GOT3 (cell line): ENCODE data around the gene PYGO1.
"Not testable (repeated sequence)": the region's sequence is repeated elsewhere in the genome, so short reads cannot be mapped to it uniquely, and the experiment has no call there.

ENCODE experiments used
- DNase-seq: peaks from one replicate; lab custom pipeline; 2025; ENCODE audit warnings: mixed read lengths; lab: John Stamatoyannopoulos, UW

The PYGO1 gene

DNA sequence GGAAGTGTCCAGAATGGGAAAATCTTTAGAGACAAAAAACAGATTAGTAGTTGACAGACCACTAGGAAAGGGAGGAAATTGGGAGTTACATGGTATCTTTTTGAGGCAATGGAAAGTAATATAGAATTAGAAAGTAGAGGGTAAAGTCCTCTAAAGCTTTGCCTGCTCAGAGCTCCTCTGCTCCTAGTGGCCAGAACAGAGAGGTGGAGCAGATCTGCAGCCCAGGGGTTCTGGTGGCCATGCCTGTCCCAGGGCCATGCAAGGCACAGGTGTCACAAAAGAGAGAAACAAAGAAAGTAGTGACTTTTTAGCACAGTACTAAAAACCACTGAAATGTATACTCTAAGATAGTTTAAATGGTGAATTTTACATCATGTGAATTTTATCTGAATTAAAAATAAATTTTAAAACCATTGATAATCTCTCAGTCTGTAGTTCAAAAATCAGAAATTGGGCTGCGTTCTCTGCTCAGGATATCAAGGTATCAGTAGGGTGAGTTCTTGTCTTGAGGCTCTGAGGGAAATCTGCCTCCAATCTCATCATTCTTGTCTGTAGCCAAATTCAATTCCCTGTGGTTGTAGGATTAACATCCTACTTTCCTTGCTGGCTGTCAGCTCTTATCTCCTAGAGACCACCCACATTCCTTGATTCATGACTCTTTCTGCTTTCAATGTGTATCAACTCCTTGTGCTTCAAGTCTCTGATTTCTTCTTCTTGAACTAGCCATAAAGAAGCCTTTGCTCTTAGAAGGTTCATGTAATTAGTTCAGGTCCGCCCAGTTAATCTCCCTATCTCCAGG lies 23.6 kb downstream of the PYGO1 start:
- DNase-seq = no peak

DNA sequence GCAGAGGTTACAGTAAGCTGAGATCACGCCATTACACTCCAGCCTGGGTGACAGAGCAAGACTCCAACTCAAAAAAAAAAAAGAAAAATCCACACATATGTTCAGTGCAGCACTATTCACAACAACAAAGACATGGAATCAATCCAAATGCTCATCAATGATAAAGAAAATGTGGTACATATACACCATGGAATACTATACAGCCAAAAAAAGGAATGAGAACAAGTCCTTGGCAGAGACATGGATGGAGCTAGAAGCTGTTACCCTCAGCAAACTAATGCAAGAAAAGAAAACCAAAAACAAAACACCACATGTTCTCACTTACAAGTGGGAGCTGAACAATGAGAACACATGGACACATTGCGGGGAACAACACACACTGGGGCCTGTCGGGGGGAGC lies 25.5 kb downstream of the PYGO1 start:
- no peak for DNase-seq

DNA sequence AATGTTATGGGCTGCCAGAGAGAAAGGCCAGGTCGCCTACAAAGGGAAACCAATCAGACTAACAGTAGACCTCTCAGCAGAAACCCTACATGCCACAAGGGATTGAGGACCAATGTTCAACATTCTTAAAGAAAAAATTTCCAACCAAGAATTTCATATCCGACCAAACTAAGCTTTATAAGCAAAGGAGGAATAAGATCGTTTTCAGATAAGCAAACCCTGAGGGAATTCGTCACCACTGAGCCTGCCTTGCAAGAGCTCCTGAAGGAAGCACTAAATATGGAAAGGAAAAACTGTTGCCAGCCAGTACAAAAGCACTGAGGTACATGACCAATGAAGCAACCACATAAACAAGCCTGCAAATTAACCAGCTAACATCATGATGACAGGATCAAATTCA lies 33.1 kb downstream of the PYGO1 start:
- no peak for DNase-seq

DNA sequence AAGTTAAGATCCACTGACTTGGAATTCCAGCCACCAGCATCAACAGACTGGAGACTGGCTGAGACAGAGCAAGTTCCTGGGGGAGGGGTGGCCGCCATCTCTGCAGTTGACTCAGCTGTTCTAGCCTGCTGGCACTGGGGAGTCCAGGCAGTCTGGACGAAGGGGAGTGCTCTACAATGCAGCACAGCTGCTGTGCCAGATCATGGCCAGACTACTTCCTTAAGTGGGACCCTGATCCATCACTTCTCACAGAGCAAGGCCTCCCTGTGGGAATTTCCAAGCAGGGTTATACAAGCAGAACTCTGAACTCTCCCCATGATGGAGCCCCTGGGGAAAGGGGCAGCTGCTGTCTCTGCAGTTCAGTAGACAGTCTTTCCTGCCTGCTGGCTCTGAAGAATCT lies 35.2 kb downstream of the PYGO1 start:
- no peak for DNase-seq

DNA sequence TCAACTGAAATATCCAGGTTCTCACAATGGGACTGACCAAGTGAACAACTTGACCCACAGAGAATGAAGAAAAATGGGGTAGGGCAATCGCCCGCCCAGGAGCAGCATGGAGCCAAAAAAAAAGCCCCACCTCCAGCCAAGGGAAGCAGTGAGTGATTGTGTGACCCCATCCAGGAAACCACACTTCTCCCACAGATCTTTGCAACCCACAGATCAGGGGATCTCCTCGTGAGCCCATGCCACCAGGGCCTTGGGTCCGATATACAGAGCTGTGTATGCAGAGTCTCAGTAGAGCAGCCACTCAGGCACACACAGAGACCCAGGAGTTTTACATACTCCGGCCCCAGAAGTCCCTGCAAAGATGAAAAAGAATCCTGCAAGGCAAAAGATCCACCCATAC lies 35.7 kb downstream of the PYGO1 start:
- no peak for DNase-seq

DNA sequence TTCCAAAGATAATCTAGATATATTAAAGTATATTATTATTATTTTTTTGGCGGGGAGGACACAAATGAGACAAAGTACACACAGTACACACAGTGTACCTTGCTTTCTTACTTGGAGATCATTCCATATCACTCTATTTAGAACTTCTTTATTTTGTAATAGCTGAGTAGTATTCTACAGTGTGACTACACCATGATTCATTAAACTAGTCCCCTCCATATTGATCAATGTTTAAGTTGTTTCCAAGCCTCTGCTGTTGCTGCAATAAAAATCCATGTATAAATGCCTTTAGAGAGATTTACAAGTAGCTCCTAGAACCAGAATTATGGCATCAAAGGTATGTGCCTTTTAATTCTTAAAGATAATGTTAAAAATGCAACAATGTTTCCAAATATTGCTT lies 38.8 kb downstream of the PYGO1 start:
- no peak for DNase-seq

DNA sequence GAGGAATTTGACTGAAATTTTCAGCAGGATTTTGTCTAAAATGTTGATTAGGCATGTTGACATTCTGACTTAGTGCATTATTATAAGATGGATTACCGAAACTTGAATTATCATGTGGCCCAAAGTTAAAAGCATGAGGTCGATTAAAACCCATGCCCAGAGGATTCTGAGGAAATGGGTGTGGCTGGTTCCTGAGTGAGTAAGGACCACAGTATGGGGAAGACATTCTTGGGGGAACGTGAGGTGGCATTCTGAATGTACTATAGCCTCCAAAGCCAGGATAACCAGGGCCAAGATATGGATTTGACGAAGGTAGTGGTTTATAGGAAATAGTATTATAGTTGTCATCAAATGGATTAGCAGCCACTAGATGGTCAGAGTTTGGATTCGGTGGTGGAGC lies 41.4 kb downstream of the PYGO1 start:
- no peak for DNase-seq

DNA sequence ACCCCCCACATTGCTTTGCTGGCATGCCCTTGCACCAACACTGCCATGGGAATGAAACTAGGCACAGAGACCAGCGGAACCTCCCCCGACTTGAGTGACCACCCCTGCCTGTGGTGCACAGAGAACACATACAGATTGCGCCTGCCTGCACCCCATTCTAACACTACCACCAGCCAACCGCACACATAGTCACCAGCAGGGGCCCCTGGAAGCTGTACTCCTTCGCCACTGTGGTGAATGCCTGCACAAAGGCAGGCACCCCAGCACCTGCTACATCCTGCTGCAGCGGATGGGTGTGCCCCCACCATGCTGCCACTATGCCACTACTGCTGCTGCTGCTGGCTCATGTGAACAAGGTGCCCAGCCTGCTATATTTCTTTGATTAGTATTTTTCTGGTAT lies 52.7 kb downstream of the PYGO1 start:
- no peak for DNase-seq

DNA sequence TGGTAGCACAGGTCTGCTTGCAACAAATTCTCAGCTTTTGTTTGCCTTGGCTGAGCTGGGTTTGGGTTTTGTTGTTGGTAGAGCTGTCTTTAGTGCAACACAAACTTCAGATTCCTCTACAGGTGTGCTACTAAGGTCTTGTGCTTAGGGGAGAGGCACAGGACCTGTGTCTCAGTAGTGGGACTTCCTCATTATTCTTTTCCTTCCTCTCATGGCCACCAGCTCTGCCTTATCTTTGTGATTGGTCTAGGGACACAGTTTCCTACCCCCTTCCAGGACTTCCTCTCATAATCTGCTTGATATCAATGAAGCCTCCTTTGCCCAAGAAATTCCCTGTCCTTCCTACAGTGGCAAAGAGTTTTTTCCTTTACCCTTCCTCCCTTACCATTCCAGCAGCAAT lies 55.2 kb downstream of the PYGO1 start:
- DNase-seq = no peak

DNA sequence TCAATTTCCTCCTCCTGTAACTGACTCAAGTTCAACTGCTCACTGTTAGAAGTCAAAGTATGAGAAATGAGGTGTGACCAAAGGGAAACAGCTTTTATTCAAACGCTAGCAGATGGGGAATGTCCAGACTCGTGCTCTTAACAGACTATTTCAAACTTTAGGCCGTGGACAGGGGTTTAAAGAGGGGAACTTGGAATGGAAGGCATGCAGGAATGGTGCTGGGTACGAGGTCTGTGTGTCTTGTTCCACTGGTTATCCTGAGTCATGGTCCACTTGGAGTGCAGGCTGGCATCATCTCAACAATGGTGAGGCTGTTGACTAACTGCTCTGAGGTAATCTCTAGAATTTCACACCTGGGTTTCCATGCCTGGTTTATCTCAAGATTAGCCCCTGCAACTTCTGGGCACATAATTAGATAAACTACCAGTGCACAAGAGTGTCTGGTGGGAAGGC lies 57.3 kb downstream of the PYGO1 start:
- no peak for DNase-seq

DNA sequence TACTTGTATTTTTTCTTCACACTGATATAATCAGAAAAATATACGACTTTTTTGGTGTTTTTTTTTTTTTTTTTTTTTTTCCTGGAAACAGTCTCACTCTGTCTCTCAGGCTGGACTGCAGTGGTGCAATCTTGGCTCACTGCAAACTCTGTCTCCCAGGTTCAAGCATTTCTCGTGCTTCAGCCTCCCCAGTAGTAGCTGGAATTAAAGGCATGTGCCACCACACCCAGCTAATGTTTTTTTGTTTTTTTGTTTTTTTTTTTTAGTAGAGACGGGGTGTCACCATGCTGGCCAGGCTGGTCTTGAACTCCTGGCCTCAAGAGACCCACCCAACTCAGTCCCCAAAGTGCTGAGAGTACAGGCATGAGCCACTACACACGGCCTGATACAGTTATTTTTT lies 59.3 kb downstream of the PYGO1 start:
- DNase-seq = no peak

DNA sequence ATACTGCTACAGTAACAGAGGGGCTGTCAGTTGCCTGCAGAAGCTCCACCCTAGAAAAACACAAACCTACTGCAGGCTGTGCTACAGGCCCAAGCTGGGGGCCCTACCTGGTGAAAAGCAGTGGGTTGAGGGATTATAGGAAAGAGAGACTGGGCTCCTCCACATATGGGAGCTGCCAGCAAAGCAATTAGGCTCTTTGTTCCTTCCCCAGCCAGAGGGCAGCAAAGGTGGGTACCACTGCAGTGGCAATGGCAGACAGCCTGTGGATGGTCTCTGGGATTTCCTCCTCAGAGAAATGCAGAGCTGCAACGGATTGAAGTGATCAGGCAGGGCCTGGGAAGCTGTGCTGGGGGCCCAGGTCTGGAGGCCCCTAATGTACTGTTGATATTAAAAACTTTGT lies 61.0 kb downstream of the PYGO1 start:
- DNase-seq = no peak

DNA sequence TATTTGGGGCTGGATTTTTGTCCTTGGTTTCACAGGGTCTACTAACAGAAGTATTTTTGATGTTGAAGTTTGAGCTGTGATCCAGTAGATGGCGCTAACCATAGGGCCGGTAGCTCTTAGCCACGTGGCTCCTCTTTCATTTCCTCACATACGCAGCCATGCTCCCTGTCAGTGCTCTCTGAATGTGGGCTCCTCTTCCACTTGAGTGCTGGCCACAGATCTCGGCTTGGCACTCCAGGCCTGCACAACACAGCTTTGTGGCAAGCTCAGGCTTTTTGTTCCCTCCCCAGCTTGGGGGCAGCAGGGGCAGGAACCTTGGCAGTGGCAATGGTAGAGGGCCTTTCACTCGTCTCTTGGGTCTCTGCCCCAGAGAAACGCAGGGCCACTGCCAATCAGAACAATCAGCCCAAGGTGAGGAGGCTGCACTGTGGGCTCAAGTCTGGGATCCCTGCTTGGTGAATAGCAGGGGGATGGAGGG lies 61.5 kb downstream of the PYGO1 start:
- no peak for DNase-seq

DNA sequence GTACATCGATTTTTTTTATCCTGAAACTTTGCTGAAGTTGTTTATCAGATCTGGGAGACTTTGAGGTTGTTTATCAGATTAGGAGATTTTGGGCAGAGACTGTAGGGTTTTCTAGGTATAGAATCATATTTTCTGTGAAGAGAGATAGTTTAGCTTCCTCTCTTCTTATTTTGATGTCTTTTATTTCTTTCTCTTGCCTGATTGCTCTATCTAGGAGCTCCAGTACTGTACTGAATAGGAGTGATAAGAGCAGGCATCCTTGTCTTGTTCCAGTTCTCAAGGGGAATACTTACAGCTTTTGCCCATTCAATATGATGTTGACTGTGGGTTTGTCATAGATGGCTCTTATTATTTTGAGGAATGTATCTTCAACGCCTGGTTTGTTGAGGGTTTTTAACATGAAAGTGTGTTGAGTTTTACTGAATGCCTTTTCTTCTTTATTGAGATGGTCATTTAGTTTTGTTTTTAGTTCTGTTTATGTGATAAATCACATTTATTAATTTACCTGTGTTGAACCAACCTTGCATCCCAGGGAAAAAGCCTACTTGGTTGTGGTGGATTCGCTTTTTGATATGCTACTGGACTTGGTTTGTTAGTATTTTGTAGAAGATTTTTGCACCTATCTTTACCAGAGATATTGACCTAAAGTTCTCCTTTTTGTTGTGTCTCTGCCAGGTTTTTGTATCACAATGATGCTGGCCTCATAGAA lies 65.2 kb downstream of the PYGO1 start:
- DNase-seq = no peak

DNA sequence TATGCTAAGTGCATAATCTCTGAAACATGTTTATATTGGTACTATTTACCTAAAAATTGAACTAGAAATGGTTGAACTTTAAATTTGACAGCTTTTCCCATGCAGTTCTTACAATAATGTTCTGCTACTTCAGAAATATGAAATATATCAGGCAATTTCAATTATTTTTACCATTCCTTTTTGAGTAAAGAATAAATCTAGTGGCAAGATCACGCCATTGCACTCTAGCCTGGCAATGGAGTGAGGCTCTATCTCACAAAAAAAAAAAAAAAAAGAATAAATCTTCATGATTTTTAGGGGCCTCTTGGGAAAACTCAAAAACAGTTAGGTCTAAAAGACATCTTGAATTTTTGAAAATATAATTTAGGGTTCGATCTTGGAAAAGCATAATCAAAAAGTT lies 69.5 kb downstream of the PYGO1 start:
- DNase-seq = no peak

DNA sequence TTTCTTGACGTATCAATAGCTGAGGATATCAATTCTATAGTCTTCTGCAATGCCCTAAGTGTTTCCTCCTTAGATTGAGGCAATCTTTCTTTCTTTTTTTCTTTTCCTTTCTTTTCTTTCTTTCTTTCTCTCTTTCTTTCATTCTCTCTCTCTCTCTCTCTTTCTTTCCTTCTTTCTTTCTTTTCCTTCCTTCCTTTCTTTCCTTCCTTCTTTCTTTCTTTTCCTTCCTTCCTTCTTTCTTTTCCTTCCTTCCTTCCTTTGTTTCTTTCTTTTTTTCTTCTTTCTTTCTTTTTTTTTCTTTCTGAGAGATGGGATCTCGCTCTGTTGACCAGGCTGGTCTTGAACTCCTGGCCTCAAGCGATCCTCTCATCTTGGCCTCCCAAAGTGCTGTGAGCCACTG lies 70.1 kb downstream of the PYGO1 start:
- DNase-seq = no peak

DNA sequence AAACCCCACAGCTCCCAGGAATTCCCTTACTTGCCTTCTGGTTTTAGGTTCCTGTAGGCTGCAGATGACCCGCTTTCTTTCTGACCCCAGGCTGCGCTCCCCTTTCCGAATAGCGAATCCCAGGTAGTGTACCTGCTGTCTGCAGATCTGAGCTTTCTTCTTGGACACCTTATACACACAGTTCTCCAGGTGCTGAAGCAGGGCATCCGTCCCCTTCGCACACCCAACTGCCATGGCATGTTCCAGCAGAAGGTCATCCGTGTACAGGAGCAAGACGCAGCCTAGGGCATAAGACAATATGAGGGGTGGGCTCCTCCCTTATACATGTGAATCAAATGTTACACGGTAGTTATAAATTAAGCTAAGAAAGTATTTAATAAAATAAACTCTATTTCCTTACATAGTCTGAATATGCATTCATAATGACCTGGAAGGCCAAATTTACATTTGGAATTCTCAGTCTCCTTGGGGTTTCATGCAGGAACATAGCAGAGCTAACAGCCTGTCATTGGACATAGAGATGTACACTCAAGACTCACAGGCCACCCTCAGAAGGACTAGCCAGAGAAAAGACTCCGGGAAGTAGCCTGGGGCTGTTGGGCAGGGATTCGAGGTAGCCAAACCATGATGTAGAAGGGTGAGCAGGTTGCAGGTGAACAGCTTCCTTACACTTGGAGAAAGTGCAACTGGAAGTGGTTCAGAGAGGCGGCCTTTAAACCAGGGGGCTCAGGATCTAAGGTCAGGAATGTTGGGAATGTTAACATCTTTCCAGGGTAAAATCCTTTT lies 72.0 kb downstream of the PYGO1 start:
- no peak for DNase-seq

DNA sequence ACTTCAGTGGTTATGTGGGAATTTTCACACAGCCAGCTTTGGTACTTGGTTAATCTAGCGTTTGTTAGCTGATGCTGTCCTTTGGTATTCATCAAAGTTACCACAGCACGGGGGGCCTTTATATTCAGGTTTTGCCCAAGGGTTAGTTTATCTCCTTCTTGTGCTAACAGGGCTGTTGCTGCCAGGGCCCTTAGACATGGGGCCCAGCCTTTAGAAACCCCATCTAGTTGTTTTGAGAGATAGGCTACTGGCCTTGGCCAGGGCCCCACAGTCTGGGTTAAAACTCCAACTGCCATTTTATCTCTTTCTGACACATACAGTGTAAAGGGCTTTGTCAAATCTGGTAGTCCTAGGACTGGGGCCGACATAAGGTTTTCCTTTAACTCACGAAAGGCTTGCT lies 72.7 kb downstream of the PYGO1 start:
- no peak for DNase-seq

DNA sequence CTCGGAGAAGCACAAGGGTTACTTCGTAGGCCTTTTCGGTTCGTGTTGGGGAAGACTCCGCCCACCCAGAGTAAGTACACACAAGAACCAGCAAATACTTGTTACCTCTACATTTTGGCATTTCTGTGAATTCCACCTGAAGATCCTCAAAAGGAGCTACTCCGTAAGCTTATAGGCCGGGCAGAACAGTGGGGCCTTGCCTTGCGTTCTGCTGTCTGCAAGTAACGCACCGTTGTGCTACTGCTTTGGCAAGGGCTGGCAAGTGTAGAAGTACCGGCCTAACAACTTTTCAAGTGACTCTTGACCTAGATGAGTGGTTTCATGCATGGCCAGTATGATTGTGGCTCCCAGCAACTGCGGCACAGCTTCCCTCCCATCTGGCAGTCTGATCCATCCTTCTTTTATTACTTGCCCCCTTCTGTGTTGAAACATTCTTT lies 73.7 kb downstream of the PYGO1 start:
- no peak for DNase-seq

DNA sequence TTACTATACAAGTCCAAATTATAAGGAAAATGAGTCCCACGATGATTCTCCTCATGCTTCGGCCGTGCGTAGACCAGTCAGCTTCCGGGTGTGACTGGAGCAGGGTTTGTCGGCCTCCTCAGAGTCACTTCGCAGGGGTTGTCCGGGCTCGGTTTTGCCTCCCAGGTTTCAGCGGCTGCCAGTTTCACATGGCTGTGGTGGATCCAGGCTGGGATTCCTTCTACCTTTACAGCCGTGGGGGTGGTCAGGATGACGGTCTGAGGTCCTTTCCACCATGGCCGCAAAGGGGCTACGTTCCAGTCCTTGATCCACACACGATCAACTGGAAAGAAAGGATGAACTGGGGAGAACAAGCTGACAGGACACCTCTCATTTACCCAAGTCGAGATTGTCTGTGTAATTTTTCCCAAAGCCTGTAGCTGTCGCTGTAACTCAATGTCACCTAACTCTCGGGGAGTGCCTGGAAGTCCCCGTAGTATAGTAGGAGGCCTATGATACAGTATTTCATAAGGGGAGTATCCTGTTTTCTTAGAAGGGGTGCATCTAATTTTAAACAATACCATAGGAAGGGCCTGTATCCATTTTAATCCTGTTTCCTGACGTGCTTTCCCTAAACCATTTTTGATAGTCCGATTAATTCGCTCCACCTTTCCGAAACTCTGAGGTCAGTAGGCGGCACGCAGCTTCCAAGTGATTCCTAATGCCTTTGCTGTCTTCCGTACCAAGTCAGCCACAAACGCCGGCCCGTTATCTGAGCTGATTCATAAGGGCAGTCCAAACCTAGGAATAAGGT lies 74.3 kb downstream of the PYGO1 start:
- not testable (repeated sequence) for DNase-seq

DNA sequence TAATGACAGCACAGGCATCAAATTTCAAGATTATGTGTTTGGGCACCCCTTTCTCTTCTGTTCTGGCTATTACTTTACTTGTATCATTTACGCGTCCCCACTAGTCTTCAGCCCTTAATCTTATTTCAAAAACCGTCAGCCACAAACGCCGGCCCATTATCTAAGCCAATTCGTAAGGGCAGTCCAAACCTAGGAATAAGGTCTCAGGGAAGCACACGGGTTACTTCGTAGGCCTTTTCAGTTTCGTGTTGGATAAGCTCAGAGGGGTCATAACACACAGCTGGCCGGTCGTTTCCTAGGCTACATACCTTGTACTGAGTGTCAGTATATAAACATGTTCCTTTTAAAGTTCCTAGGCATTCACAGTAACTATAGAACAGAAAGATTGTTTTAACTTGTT lies 75.0 kb downstream of the PYGO1 start:
- DNase-seq = no peak

DNA sequence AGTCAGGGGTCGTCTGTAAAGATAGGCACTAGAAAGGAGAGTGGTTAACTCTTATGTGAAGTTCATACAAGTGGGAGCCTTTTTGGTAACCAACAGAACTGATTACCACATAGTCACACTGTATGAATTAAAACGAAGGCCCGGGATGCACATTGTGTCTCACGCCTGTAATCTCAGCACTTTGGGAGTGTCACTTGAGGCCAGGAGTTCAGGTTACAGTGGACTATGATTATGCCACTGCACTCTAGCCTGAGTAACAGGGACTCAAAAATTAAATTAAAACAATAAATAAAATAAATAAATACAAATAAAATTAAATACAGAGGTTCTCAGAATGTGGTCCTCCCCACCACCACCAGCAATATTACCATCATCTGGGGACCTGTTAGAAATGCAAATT lies 80.6 kb downstream of the PYGO1 start:
- DNase-seq = no peak
